Mucosa of descending colon (tissue), 3 donors: ENCODE measurements around the gene USP32. TPM values are rescaled to one million over a fixed set of nuclear protein-coding genes. Genes with fewer than 3 reads are reported as not detected.

Source experiments
- ATAC-seq: fragments of 200-7000 bp; cut with Tn5 transposase; one replicate; pipeline ENCODE4 v1.9.1; 2020; ENCODE audit warnings: mild to moderate bottlenecking, moderate library complexity
- DNase-seq, 3 donors: peaks; one replicate each; pipeline ENCODE4 v3.0.0-alpha.2; 2020
- H3K36me3 ChIP-seq: fragments of 200-600 bp; one replicate; pipeline ENCODE4 v1.8.0; 2021; ENCODE audit warnings: low read depth, mild to moderate bottlenecking
- H3K4me1 ChIP-seq: fragments of 200-600 bp; one replicate; pipeline ENCODE4 v1.8.0; 2021; ENCODE audit warnings: low read depth, mild to moderate bottlenecking
- H3K4me3 ChIP-seq: fragments of 200-600 bp; one replicate; pipeline ENCODE4 v1.8.0; 2021; ENCODE audit warnings: mild to moderate bottlenecking
- H3K9me3 ChIP-seq: fragments of 200-600 bp; one replicate; pipeline ENCODE4 v1.8.0; 2021; ENCODE audit warnings: mild to moderate bottlenecking
- intact Hi-C, 2 donors: fragments of 100-400 bp; cut with DNase I in 1 of 2; cut with micrococcal nuclease in 1 of 2; formaldehyde crosslinking; loops; one replicate each; pipeline versions ENCODE4 v1.11.0 to v1.11.1; 2022; cut with DNase I, micrococcal nuclease
- total RNA-seq, 3 donors: library from RNA; stranded (reverse); fragmentation: NEBNext Ultra II Directional in 2 of 3; extraction: Animal tissue kit (Norgen Biotek cat#: 25700) in 2 of 3; gene quantifications; one replicate each; pipeline versions ENCODE4 v1.2.1 to v1.2.4, GENCODE V29; 2021 to 2023
- TF ChIP-seq, protein P1 (sequence below): fragments of 200-600 bp; IDR thresholded peaks from one replicate; pipeline ENCODE4 v1.8.0; 2022; ENCODE audit warnings: antibody characterized with exemption, mild to moderate bottlenecking
- donor health status: DM: no; HTN: no; CAD: no; lungs with moderate emphysema.
- donor health status: DM: no; HTN: no; CAD: no.
- donor health status: DM: no; HTN: yes; CAD: no.

The USP32 gene
- total RNA-seq, 3 donors from 2014 or later = 37.2 to 52.3 (median 38.5) TPM

DNA sequence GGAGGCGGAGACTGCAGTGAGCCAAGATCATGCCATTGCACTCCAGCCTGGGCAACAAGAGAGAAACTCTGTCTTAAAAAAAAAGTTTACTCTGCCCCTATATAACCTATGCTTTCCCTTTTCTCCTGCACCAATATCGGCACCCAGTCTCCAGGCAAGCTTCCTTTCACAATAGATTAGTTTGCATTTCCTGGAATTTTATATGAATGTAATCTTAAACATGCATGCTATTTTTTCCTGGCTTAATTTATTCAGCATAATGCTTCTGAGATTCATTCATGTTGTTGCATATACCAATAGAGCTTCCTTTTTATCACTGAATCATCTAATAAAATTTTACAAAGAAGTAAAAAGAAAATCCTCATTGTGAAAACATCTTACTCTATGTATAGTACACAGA is 59.4 kb downstream of the USP32 start:
- no peaks in the 10 kb centered on the region for H3K4me1 ChIP-seq
- ATAC-seq = no peak
- no peaks in the 10 kb centered on the region for H3K36me3 ChIP-seq
- intact Hi-C loops = no loop called here
- TF ChIP-seq, protein P1, sequence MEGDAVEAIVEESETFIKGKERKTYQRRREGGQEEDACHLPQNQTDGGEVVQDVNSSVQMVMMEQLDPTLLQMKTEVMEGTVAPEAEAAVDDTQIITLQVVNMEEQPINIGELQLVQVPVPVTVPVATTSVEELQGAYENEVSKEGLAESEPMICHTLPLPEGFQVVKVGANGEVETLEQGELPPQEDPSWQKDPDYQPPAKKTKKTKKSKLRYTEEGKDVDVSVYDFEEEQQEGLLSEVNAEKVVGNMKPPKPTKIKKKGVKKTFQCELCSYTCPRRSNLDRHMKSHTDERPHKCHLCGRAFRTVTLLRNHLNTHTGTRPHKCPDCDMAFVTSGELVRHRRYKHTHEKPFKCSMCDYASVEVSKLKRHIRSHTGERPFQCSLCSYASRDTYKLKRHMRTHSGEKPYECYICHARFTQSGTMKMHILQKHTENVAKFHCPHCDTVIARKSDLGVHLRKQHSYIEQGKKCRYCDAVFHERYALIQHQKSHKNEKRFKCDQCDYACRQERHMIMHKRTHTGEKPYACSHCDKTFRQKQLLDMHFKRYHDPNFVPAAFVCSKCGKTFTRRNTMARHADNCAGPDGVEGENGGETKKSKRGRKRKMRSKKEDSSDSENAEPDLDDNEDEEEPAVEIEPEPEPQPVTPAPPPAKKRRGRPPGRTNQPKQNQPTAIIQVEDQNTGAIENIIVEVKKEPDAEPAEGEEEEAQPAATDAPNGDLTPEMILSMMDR = no peak
- no peak for DNase-seq
- no peaks in the 10 kb centered on the region for H3K9me3 ChIP-seq
- H3K4me3 ChIP-seq = no peak overlapping the region

DNA sequence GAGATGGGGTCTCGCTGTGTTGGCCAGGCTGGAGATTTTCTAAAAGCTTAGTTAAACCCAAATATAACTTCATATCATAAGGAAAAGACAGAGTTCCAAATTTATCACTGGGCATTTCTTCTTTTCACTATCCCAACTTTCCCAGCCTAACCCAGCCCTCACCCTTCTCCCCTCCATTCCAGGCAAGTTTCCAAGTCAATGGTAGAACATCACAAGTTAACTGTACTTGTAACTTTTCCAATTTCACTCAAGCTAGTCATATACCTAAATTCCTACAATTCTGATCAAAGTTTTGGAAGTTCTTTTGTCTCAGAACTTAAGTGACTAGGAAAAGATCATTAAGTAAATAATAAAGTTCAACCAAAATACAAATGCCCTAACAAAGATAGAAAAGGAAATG is 61.2 kb downstream of the USP32 start:
- no peak for DNase-seq
- ATAC-seq = no peak
- Histone ChIP-seq H3K36me3 (no peaks in the 10 kb centered on the region), H3K4me3 (no peak overlapping the region), H3K9me3 (no peaks in the 10 kb centered on the region), H3K4me1 (no peaks in the 10 kb centered on the region)
- TF ChIP-seq, protein P1 = no peak
- intact Hi-C loops = no loop called here

- intact Hi-C loops = no loop called here
- Histone ChIP-seq H3K9me3 (no peaks in the 10 kb centered on the region), H3K4me1 (no peaks in the 10 kb centered on the region), H3K36me3 (no peaks in the 10 kb centered on the region), H3K4me3 (no peak overlapping the region)
- ATAC-seq (no peak), DNase-seq (no peak)
- TF ChIP-seq, protein P1 = no peak
These were observed 63.3 kb downstream of the USP32 start for GRCh38 chr17:60328679-60329078.

- H3K4me3 ChIP-seq = no peak overlapping the region
- TF ChIP-seq, protein P1 = no peak
- intact Hi-C loops = no loop called here
- H3K36me3 ChIP-seq = no peaks in the 10 kb centered on the region
- no peak for ATAC-seq
- no peak for DNase-seq
- no peaks in the 10 kb centered on the region for H3K4me1 ChIP-seq
- H3K9me3 ChIP-seq = no peaks in the 10 kb centered on the region
These were observed 64.0 kb downstream of the USP32 start for GRCh38 chr17:60327901-60328273.

- DNase-seq = no peak
- Histone ChIP-seq H3K36me3 (no peaks in the 10 kb centered on the region), H3K4me3 (no peak overlapping the region), H3K4me1 (no peaks in the 10 kb centered on the region), H3K9me3 (no peaks in the 10 kb centered on the region)
- no peak for ATAC-seq
- TF ChIP-seq, protein P1 = no peak
- intact Hi-C loops = no loop called here
These were observed 64.6 kb downstream of the USP32 start for GRCh38 chr17:60327134-60327900.
